GM21381 (cell line): ENCODE measurements around the gene ITPK1.

Source experiments
- ATAC-seq: cut with Tn5 transposase; IDR thresholded peaks from one replicate; pipeline ENCODE4 v1.9.1; 2021; ENCODE audit warnings: mild to moderate bottlenecking, moderate library complexity; ENCODE audit not compliant: unreplicated experiment

ITPK1 gene

GRCh38 chr14:92930737-92931602 is 184.8 kb downstream of the ITPK1 start:
- ATAC-seq, result no peak

GRCh38 chr14:92929689-92930608 is 185.8 kb downstream of the ITPK1 start:
- no peak for ATAC-seq

GRCh38 chr14:92928961-92929688 is 186.6 kb downstream of the ITPK1 start:
- ATAC-seq, result no peak

GRCh38 chr14:92928258-92928629 is 187.5 kb downstream of the ITPK1 start:
- no peak for ATAC-seq

- no peak for ATAC-seq
These were observed 188.1 kb downstream of the ITPK1 start for GRCh38 chr14:92927349-92928257.

GRCh38 chr14:92926931-92927330 is 188.8 kb downstream of the ITPK1 start:
- ATAC-seq, result no peak

GRCh38 chr14:92926180-92926845 is 189.4 kb downstream of the ITPK1 start:
- no peak for ATAC-seq

GRCh38 chr14:92925446-92925845 is 190.3 kb downstream of the ITPK1 start:
- no peak for ATAC-seq

GRCh38 chr14:92924247-92924646 is 191.5 kb downstream of the ITPK1 start:
- ATAC-seq, result no peak

GRCh38 chr14:92923744-92924103 is 192.0 kb downstream of the ITPK1 start:
- no peak for ATAC-seq

GRCh38 chr14:92922883-92923743 is 192.6 kb downstream of the ITPK1 start, which contains the start of gene CHGA:
CHGA (plus strand) TSS chr14:92923150; CDS start chr14:92923360, 210 bp downstream.
- no peak for ATAC-seq

- ATAC-seq, result no peak
These were observed 193.5 kb downstream of the ITPK1 start for GRCh38 chr14:92922155-92922735.

- no peak for ATAC-seq
These were observed 195.7 kb downstream of the ITPK1 start for GRCh38 chr14:92920001-92920400.

GRCh38 chr14:92917956-92918355 is 197.8 kb downstream of the ITPK1 start:
- ATAC-seq, result no peak

- ATAC-seq, result no peak
These were observed 198.4 kb downstream of the ITPK1 start for GRCh38 chr14:92917041-92917940.

- ATAC-seq, result no peak
These were observed 199.5 kb downstream of the ITPK1 start for GRCh38 chr14:92916201-92916600.

GRCh38 chr14:92914087-92914656 is 201.6 kb downstream of the ITPK1 start:
- no peak for ATAC-seq
